BJ (cell line): ENCODE data around the gene PABPC1L. TPM values are rescaled to one million over a fixed set of nuclear protein-coding genes. Genes with fewer than 3 reads are reported as not detected.
A peak's percentile ranks its signal among the peaks of the same experiment; 100 is the strongest.

Experiments
- CTCF ChIA-PET: fragments of 350-600 bp; formaldehyde crosslinking; extraction: SDS; loops from one replicate; lab custom pipeline; 2021; ENCODE audit warnings: antibody characterized with exemption, inconsistent platforms; lab: Yijun Ruan, JAX
- POLR2A ChIA-PET: fragments of 300-600 bp; sonication (Branson Sonifier 250); formaldehyde crosslinking; extraction: SDS; loops from one replicate; lab custom pipeline; 2021; ENCODE audit warnings: antibody characterized with exemption; lab: Charles Lee
- DNase-seq: peaks from one replicate; pipeline ENCODE4 v3.0.0-alpha.2; 2011; ENCODE audit warnings: low read depth
- H3K27me3 ChIP-seq: 2 replicates; pipeline ENCODE4 v1.6.0; 2011; ENCODE audit warnings: low read length; ENCODE audit not compliant: control insufficient read depth, insufficient read depth
- H3K36me3 ChIP-seq: 2 replicates; pipeline ENCODE4 v1.5.1; 2011; ENCODE audit warnings: low read length; ENCODE audit not compliant: control insufficient read depth, insufficient read depth
- H3K4me3 ChIP-seq: 2 replicates; pipeline ENCODE4 v1.5.1; 2011; ENCODE audit warnings: low read depth, mild to moderate bottlenecking, control low read depth, low read length
- polyA plus RNA-seq: library from polyadenylated mRNA; depleted of rRNA; stranded (reverse); fragments of >200 nt; gene quantifications from 2 replicates; pipeline ENCODE4 v1.2.3, GENCODE V29; 2011
- TF ChIP-seq, protein P1 (sequence below): IDR thresholded peaks from 2 replicates; pipeline ENCODE4 v1.5.1; 2011; ENCODE audit warnings: low read depth, mild to moderate bottlenecking, control low read depth, inconsistent platforms, low read length, moderate library complexity; ENCODE audit not compliant: insufficient read depth

Gene PABPC1L
- polyA plus RNA-seq, 1 experiment: 55.0 TPM

DNA sequence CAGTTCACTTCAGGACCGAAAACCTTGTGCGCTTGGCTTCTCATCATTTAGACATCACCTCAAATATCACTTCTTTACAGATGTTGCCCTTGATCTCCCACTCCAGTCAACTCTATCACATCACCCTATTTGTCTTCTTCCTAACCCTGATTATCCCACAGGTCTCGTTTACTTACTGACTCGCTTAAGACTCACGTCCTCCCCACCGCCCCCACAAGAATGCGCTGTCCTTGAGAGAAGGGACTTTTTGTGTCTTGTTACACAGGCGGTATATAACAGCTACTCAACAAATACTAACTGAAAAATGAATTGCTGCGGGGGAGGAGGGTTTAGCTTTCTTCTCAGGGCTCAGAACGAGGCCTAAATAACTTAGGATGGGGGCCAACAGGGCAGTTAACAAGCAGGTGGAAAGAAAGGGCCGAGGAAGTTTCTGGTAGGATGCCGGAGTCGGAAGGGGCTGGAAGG is 49.8 kb downstream of the PABPC1L start:
- H3K27me3 ChIP-seq: no peaks in the 10 kb centered on the region
- H3K4me3 ChIP-seq: peak overlapping the region; percentile 74
- ChIA-PET CTCF (interaction anchor here (1.5 to 4.1 kb wide), 3 partner anchors 11 to 67 kb away, joined by 3 to 15 read pairs (median 6); no protein-coding TSS in a partner anchor), POLR2A (interaction anchor here (0.5 kb wide), 1 partner anchor 84 kb away, joined by 4 read pairs; no protein-coding TSS in a partner anchor)
- TF ChIP-seq, protein P1, sequence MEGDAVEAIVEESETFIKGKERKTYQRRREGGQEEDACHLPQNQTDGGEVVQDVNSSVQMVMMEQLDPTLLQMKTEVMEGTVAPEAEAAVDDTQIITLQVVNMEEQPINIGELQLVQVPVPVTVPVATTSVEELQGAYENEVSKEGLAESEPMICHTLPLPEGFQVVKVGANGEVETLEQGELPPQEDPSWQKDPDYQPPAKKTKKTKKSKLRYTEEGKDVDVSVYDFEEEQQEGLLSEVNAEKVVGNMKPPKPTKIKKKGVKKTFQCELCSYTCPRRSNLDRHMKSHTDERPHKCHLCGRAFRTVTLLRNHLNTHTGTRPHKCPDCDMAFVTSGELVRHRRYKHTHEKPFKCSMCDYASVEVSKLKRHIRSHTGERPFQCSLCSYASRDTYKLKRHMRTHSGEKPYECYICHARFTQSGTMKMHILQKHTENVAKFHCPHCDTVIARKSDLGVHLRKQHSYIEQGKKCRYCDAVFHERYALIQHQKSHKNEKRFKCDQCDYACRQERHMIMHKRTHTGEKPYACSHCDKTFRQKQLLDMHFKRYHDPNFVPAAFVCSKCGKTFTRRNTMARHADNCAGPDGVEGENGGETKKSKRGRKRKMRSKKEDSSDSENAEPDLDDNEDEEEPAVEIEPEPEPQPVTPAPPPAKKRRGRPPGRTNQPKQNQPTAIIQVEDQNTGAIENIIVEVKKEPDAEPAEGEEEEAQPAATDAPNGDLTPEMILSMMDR: peak; percentile 16; the same call in 1 of the 2 replicates
- DNase-seq: no peak
- peaks cover 6% of the 10 kb centered on the region for H3K36me3 ChIP-seq

DNA sequence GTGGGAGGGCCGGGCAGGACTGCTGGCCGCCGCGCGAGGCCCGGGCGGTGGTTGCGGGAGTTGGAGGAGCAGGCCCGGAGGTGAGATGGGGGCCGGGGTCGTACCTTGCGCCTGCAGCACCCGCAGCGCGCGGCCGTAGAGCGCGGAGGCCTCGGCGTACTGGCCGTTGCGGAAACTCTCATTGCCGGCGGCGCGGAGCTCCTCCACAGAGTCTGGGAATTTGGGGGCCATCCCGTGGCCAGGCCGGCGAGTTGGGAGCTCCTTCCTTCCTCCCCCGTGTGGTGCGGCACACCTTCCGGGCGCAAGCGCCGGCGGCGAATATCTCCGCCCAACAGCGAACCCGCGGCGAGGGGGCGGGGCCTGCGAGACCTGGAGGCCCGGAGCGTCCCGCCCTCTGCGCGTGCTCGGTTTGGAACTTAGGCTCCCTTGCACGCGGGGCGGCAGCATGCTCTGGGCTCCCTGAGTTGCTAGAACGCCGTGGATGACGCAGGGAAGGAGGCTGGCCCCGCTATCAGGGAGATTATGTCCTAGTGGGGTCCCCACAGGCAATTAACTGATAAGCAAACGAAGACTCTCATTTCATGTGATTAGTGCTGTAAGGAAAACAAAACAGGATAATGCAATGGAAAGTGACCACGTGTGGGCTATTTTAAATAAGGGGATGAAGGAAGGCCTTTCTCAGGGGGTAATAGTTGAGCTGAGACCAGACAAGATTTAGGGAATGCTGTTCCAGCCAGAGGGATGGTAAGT is 50.4 kb downstream of the PABPC1L start, which contains the start of gene TOMM34:
Gene TOMM34, minus strand, starts transcription at position 295 of the 750 bp plus-strand sequence. Its CDS starts 64 bp downstream, at position 231.
- peak within 1 kb of the TSS; percentile 74 for H3K4me3 ChIP-seq
- H3K36me3 ChIP-seq: peaks cover 2% of the 10 kb centered on the region
- ChIA-PET CTCF (interaction anchor here (1.5 to 4.1 kb wide), 3 partner anchors 11 to 67 kb away, joined by 3 to 15 read pairs (median 6); no protein-coding TSS in a partner anchor), POLR2A (interaction anchor here (0.5 to 0.6 kb wide), 2 partner anchors 83 to 868 kb away, joined by 4 read pairs; no protein-coding TSS in a partner anchor)
- DNase-seq: peak; percentile 41
- TF ChIP-seq, protein P1: no peak
- no peaks in the 10 kb centered on the region for H3K27me3 ChIP-seq

DNA sequence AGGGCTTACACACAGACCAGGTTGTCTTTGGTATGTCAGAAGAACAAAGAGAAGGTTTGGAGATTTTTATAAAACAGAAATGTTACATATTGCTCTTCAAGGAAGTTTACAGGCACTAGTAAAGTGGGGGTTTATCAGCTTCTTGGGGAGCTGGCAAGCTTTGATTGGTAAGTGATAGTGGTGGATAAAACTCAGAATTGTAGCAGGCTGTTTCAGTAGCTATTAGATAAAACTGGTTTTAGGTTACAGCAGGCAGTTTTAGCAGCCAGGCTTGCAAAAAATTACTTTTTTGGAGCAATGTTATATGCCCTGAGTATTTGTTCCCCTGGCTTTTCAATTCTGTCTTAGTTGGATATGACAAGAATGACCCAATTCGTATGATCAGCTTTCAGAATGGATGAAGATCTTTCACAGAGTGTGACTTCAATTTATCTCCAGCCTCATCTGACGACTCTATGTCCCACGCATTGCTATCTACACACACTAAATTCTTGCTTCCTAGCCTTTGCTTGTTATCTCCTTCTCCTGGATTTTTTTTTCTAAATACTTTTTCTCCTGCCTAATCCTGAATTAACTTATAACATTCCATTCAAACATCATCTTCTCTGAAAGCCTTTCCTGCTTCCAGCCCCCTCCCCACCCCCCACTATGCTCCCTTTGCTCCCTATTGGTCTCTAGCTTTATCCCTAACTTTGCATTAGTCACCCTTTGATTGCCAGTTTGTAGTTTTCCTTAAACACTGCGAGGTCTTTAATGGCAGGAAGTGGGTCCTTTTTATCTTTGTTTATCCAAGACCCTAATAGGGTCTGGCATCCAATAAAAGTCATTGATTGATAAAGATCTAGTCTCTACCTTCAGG is 51.4 kb downstream of the PABPC1L start:
- Histone ChIP-seq H3K4me3 (no peak overlapping the region), H3K36me3 (no peaks in the 10 kb centered on the region), H3K27me3 (no peaks in the 10 kb centered on the region)
- TF ChIP-seq, protein P1: no peak
- POLR2A ChIA-PET: no interaction called here
- DNase-seq: no peak
- CTCF ChIA-PET: interaction anchor here (0.7 to 4.1 kb wide), 4 partner anchors 12 to 68 kb away, joined by 3 to 15 read pairs (median 3); no protein-coding TSS in a partner anchor

DNA sequence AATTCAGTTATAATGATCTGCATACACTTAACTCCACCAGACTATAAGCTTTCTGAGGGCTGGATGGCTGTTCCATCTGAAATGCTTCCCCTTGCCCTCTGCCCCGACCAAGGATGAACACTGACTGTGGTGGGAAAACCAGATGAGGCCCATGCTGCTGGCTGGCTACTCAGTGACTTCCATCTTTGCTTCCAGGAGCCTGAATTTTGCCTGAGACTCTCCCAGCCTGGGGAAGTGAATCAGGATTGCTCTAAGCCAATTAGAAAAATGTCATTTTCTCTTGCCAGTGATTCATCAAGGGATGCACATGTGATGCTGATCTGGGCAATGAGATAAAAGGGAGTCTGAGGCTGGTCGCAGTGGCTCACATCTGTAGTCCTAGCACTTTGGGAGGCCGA is 52.0 kb downstream of the PABPC1L start:
- TF ChIP-seq, protein P1: no peak
- ChIA-PET CTCF (interaction anchor here (0.7 to 1.0 kb wide), 2 partner anchors 12 to 50 kb away, joined by 3 read pairs; no protein-coding TSS in a partner anchor), POLR2A (no interaction called here)
- Histone ChIP-seq H3K4me3 (no peak overlapping the region), H3K27me3 (no peaks in the 10 kb centered on the region), H3K36me3 (no peaks in the 10 kb centered on the region)
- no peak for DNase-seq
